ENCODE results near the gene CD1B. TPM values are rescaled to one million over a fixed set of nuclear protein-coding genes. Genes with fewer than 3 reads are reported as not detected.

The CD1B gene
- total RNA-seq, 3 donors from 2014 or later (not counting 1 experiment from before 2014, with no cell fraction given), result not detected

GRCh38 chr1:158330391-158331105 is 783 bp downstream of the CD1B start:
- ATAC-seq (no peak), DNase-seq (no peak)
- Histone ChIP-seq H3K4me1 (ENCODE audit: control insufficient read depth, insufficient read depth, low read length) (no peaks in the 10 kb centered on the region), H3K4me3 (ENCODE audit: low read length) (no peak overlapping the region), H3K36me3 (ENCODE audit: control insufficient read depth, insufficient read depth, low read length) (no peaks in the 10 kb centered on the region), H3K27me3 (ENCODE audit: control insufficient read depth, insufficient read depth, low read length) (no peaks in the 10 kb centered on the region), H3K27ac (ENCODE audit: low read length) (no peak overlapping the region), H3K9me3 (ENCODE audit: control insufficient read depth, insufficient read depth, low read length) (no peaks in the 10 kb centered on the region)
- no peaks in the 10 kb centered on the region for H3K27me3 Mint-ChIP-seq (ENCODE audit: low read depth in 2 of 2)
- no peaks in the 10 kb centered on the region for H3K9me3 Mint-ChIP-seq
- TF ChIP-seq CTCF (IDR thresholded peaks at IDR 0.05), result no peak
- no peak overlapping the region for H3K27ac Mint-ChIP-seq
- 85% methylated on average over 11 of the region's 11 CpGs for WGBS (ENCODE audit: insufficient coverage)
- intact Hi-C loops (cut with micrococcal nuclease), result loop anchor here (2.0 kb wide), 1 partner anchor 126 kb away; no protein-coding TSS in a partner anchor
- H3K4me1 Mint-ChIP-seq, result peaks cover 13 to 15% of the 10 kb centered on the region in 2 donors
- H3K4me3 Mint-ChIP-seq, result no peak overlapping the region
- H3K36me3 Mint-ChIP-seq, result no peaks in the 10 kb centered on the region

GRCh38 chr1:158329733-158330132 is 1.6 kb downstream of the CD1B start:
- Mint-ChIP-seq H3K27ac (no peak overlapping the region), H3K27me3 (ENCODE audit: low read depth in 2 of 2) (no peaks in the 10 kb centered on the region), H3K9me3 (no peaks in the 10 kb centered on the region), H3K36me3 (no peaks in the 10 kb centered on the region), H3K4me3 (no peak overlapping the region), H3K4me1 (peaks cover 13 to 15% of the 10 kb centered on the region in 2 donors)
- H3K27ac ChIP-seq (ENCODE audit: low read length), result no peak overlapping the region
- ATAC-seq (no peak), DNase-seq (peak in 1 of 2 donors; percentile 34)
- WGBS (ENCODE audit: insufficient coverage), result 55% methylated on average over 2 of the region's 3 CpGs
- no peaks in the 10 kb centered on the region for H3K9me3 ChIP-seq (ENCODE audit: control insufficient read depth, insufficient read depth, low read length)
- H3K4me1 ChIP-seq (ENCODE audit: control insufficient read depth, insufficient read depth, low read length), result no peaks in the 10 kb centered on the region
- no peak overlapping the region for H3K4me3 ChIP-seq (ENCODE audit: low read length)
- intact Hi-C loops (cut with micrococcal nuclease), result loop anchor here (2.0 kb wide), 1 partner anchor 125 kb away; no protein-coding TSS in a partner anchor
- H3K36me3 ChIP-seq (ENCODE audit: control insufficient read depth, insufficient read depth, low read length), result no peaks in the 10 kb centered on the region
- H3K27me3 ChIP-seq (ENCODE audit: control insufficient read depth, insufficient read depth, low read length), result no peaks in the 10 kb centered on the region
- no peak for TF ChIP-seq CTCF (IDR thresholded peaks at IDR 0.05)

GRCh38 chr1:158329300-158329699 is 2.0 kb downstream of the CD1B start:
- no peak overlapping the region for H3K4me3 Mint-ChIP-seq
- H3K27ac ChIP-seq (ENCODE audit: low read length), result no peak overlapping the region
- no peak overlapping the region for H3K4me3 ChIP-seq (ENCODE audit: low read length)
- peaks cover 10 to 12% of the 10 kb centered on the region in 2 donors for H3K4me1 Mint-ChIP-seq
- 84% methylated on average over 7 of the region's 7 CpGs for WGBS (ENCODE audit: insufficient coverage)
- H3K36me3 Mint-ChIP-seq, result no peaks in the 10 kb centered on the region
- intact Hi-C loops (cut with micrococcal nuclease), result no loop called here
- no peaks in the 10 kb centered on the region for H3K9me3 Mint-ChIP-seq
- H3K4me1 ChIP-seq (ENCODE audit: control insufficient read depth, insufficient read depth, low read length), result no peaks in the 10 kb centered on the region
- TF ChIP-seq CTCF (IDR thresholded peaks at IDR 0.05), result no peak
- H3K27ac Mint-ChIP-seq, result no peak overlapping the region
- H3K27me3 ChIP-seq (ENCODE audit: control insufficient read depth, insufficient read depth, low read length), result no peaks in the 10 kb centered on the region
- H3K36me3 ChIP-seq (ENCODE audit: control insufficient read depth, insufficient read depth, low read length), result no peaks in the 10 kb centered on the region
- DNase-seq, result no peak
- peaks cover 2 to 4% of the 10 kb centered on the region in 2 donors for H3K27me3 Mint-ChIP-seq (ENCODE audit: low read depth in 2 of 2)
- no peak for ATAC-seq
- no peaks in the 10 kb centered on the region for H3K9me3 ChIP-seq (ENCODE audit: control insufficient read depth, insufficient read depth, low read length)

- ATAC-seq, result no peak
Measured at GRCh38 chr1:158328426-158328825, 2.9 kb downstream of the CD1B start.

More at GRCh38 chr1:158328426-158328825, 2.9 kb downstream of the CD1B start:
- Mint-ChIP-seq H3K36me3 (no peaks in the 10 kb centered on the region), H3K27ac (no peak overlapping the region), H3K4me3 (no peak overlapping the region), H3K27me3 (ENCODE audit: low read depth in 2 of 2) (peaks cover 3 to 13% of the 10 kb centered on the region in 2 donors), H3K4me1 (peaks cover 3 to 4% of the 10 kb centered on the region in 2 donors), H3K9me3 (no peaks in the 10 kb centered on the region)
- no peaks in the 10 kb centered on the region for H3K27me3 ChIP-seq (ENCODE audit: control insufficient read depth, insufficient read depth, low read length)
- no peak for TF ChIP-seq CTCF (IDR thresholded peaks at IDR 0.05)
- H3K9me3 ChIP-seq (ENCODE audit: control insufficient read depth, insufficient read depth, low read length), result no peaks in the 10 kb centered on the region
- WGBS (ENCODE audit: insufficient coverage), result 89% methylated on average over 1 of the region's 3 CpGs
- no peaks in the 10 kb centered on the region for H3K4me1 ChIP-seq (ENCODE audit: control insufficient read depth, insufficient read depth, low read length)
- no peak overlapping the region for H3K4me3 ChIP-seq (ENCODE audit: low read length)
- H3K36me3 ChIP-seq (ENCODE audit: control insufficient read depth, insufficient read depth, low read length), result no peaks in the 10 kb centered on the region
- intact Hi-C loops (cut with micrococcal nuclease), result no loop called here
- DNase-seq, result no peak
- H3K27ac ChIP-seq (ENCODE audit: low read length), result no peak overlapping the region

Measured in natural killer cell (primary cell).